H9 (cell line): Measurements from ENCODE around the gene ZNF790. TPM values are rescaled to one million over a fixed set of nuclear protein-coding genes. Genes with fewer than 3 reads are reported as not detected.

Experiments used
- DNase-seq: peaks from one replicate; pipeline ENCODE4 v3.0.0-alpha.2; 2017
- H2AFZ ChIP-seq: one replicate; pipeline ENCODE4 v1.6.1; 2013; ENCODE audit warnings: mild to moderate bottlenecking, low read length, control low read depth, moderate library complexity
- H2AK5ac ChIP-seq: 2 replicates; pipeline ENCODE4 v1.6.1; 2013; ENCODE audit warnings: low read length, control low read depth, mixed read lengths; ENCODE audit not compliant: insufficient read length
- H2BK120ac ChIP-seq: one replicate; pipeline ENCODE4 v1.6.1; 2013; ENCODE audit warnings: low read depth, mild to moderate bottlenecking, low read length, control low read depth, inconsistent platforms; ENCODE audit not compliant: poor library complexity, severe bottlenecking
- H2BK12ac ChIP-seq: 2 replicates; pipeline ENCODE4 v1.6.1; 2013; ENCODE audit warnings: low read length, control low read depth, mixed read lengths, low read depth; ENCODE audit not compliant: insufficient read length
- H2BK15ac ChIP-seq: 2 replicates; pipeline ENCODE4 v1.6.1; 2013; ENCODE audit warnings: low read depth, low read length, control low read depth
- H2BK20ac ChIP-seq: one replicate; pipeline ENCODE4 v1.6.1; 2013; ENCODE audit warnings: low read depth, mild to moderate bottlenecking, low read length, control low read depth, inconsistent platforms; ENCODE audit not compliant: poor library complexity, severe bottlenecking
- H2BK5ac ChIP-seq: 2 replicates; pipeline ENCODE4 v1.6.1; 2013; ENCODE audit warnings: low read length, control low read depth, mixed read lengths; ENCODE audit not compliant: insufficient read length
- H3K14ac ChIP-seq: 2 replicates; pipeline ENCODE4 v1.6.1; 2013; ENCODE audit warnings: low read length, control low read depth; ENCODE audit not compliant: insufficient read depth
- H3K18ac ChIP-seq: 2 replicates; pipeline ENCODE4 v1.6.1; 2013; ENCODE audit warnings: low read depth, mild to moderate bottlenecking, mixed read lengths, low read length, control low read depth; ENCODE audit not compliant: insufficient read length
- H3K23ac ChIP-seq: 2 replicates; pipeline ENCODE4 v1.6.1; 2013; ENCODE audit warnings: low read length, control low read depth, mixed read lengths, low read depth; ENCODE audit not compliant: insufficient read length
- H3K23me2 ChIP-seq: 2 replicates; pipeline ENCODE4 v1.6.1; 2013; ENCODE audit warnings: low read depth, mild to moderate bottlenecking, mixed read lengths, low read length, control low read depth; ENCODE audit not compliant: insufficient read length, poor library complexity, severe bottlenecking
- H3K27ac ChIP-seq: 2 replicates; pipeline ENCODE4 v1.5.1; 2013; ENCODE audit warnings: low read length, control low read depth, mixed read lengths, low read depth; ENCODE audit not compliant: insufficient read length
- H3K27me3 ChIP-seq: 2 replicates; pipeline ENCODE4 v1.6.1; 2013; ENCODE audit warnings: low read length, control low read depth, inconsistent platforms; ENCODE audit not compliant: insufficient read depth
- H3K4ac ChIP-seq: 2 replicates; pipeline ENCODE4 v1.6.1; 2013; ENCODE audit warnings: low read depth, mild to moderate bottlenecking, control low read depth, inconsistent platforms, low read length, moderate library complexity
- H3K4me1 ChIP-seq: 2 replicates; pipeline ENCODE4 v1.6.1; 2013; ENCODE audit warnings: low read length, control low read depth, inconsistent platforms; ENCODE audit not compliant: insufficient read depth
- H3K4me2 ChIP-seq: 2 replicates; pipeline ENCODE4 v1.6.1; 2013; ENCODE audit warnings: low read length, control low read depth, mixed read lengths; ENCODE audit not compliant: insufficient read length, insufficient read depth
- H3K56ac ChIP-seq: 2 replicates; pipeline ENCODE4 v1.6.1; 2013; ENCODE audit warnings: low read depth, mild to moderate bottlenecking, mixed read lengths, low read length, control low read depth; ENCODE audit not compliant: insufficient read length
- H3K79me1 ChIP-seq: 2 replicates; pipeline ENCODE4 v1.6.1; 2013; ENCODE audit warnings: low read depth, mild to moderate bottlenecking, moderate library complexity, low read length, control low read depth, inconsistent platforms; ENCODE audit not compliant: insufficient read depth, poor library complexity, severe bottlenecking
- H3K79me2 ChIP-seq: 2 replicates; pipeline ENCODE4 v1.6.1; 2013; ENCODE audit warnings: low read length, control low read depth, inconsistent platforms; ENCODE audit not compliant: insufficient read depth
- H3K9ac ChIP-seq: 2 replicates; pipeline ENCODE4 v1.6.1; 2013; ENCODE audit warnings: low read length, control low read depth, mixed read lengths; ENCODE audit not compliant: insufficient read length; ENCODE audit errors: extremely low read depth
- H3K9me3 ChIP-seq: one replicate; pipeline ENCODE4 v1.6.1; 2013; ENCODE audit warnings: low read depth, low read length, inconsistent platforms; ENCODE audit not compliant: control insufficient read depth
- H3T11ph ChIP-seq: one replicate; pipeline ENCODE4 v1.6.1; 2013; ENCODE audit warnings: mild to moderate bottlenecking, low read length, control low read depth, inconsistent platforms
- H4K20me1 ChIP-seq: one replicate; pipeline ENCODE4 v1.6.1; 2013; ENCODE audit not compliant: control insufficient read depth, insufficient read length, insufficient read depth
- H4K5ac ChIP-seq: 2 replicates; pipeline ENCODE4 v1.6.1; 2013; ENCODE audit warnings: low read depth, mild to moderate bottlenecking, mixed read lengths, low read length, control low read depth; ENCODE audit not compliant: insufficient read length
- H4K8ac ChIP-seq: replicated peaks from 2 replicates; pipeline ENCODE4 v1.6.1; 2013; ENCODE audit warnings: low read length, control low read depth, mixed read lengths, low read depth; ENCODE audit not compliant: insufficient read length
- H4K91ac ChIP-seq: 2 replicates; pipeline ENCODE4 v1.6.1; 2013; ENCODE audit warnings: low read depth, mild to moderate bottlenecking, moderate library complexity, mixed read lengths, low read length, control low read depth; ENCODE audit not compliant: insufficient read length
- H3K27ac Mint-ChIP-seq, 3 experiments: 2 replicates in 2 of 3; 3 replicates in 1 of 3; pipeline ENCODE4 v1.8.0; 2020 to 2021; ENCODE audit warnings: mixed read lengths in 3 of 3, mild to moderate bottlenecking in 1 of 3, moderate library complexity in 1 of 3
- H3K27me3 Mint-ChIP-seq: 2 replicates; pipeline ENCODE4 v1.8.0; 2021; ENCODE audit warnings: low read depth, mild to moderate bottlenecking, moderate library complexity, mixed read lengths
- H3K36me3 Mint-ChIP-seq, 3 experiments: 2 replicates in 2 of 3; 3 replicates in 1 of 3; pipeline ENCODE4 v1.8.0; 2020 to 2021; ENCODE audit warnings: low read depth in 3 of 3, mixed read lengths in 3 of 3; ENCODE audit not compliant: insufficient read depth in 1 of 3
- H3K4me1 Mint-ChIP-seq, 2 experiments: 2 replicates each; pipeline ENCODE4 v1.8.0; 2020; ENCODE audit warnings: mixed read lengths in 2 of 2
- H3K4me3 Mint-ChIP-seq, 2 experiments: 2 replicates in 1 of 2; 3 replicates in 1 of 2; pipeline ENCODE4 v1.8.0; 2020 to 2021; ENCODE audit warnings: mild to moderate bottlenecking in 2 of 2, mixed read lengths in 2 of 2, moderate library complexity in 1 of 2
- H3K9me3 Mint-ChIP-seq, 2 experiments: 2 replicates in 1 of 2; 3 replicates in 1 of 2; pipeline ENCODE4 v1.8.0; 2020; ENCODE audit warnings: mild to moderate bottlenecking in 2 of 2, mixed read lengths in 2 of 2, moderate library complexity in 1 of 2
- WGBS: extraction: QIAGEN DNeasy Blood & Tissue Kit; methylation state at CpG from one replicate; pipeline ENCODE4 v1.1.7; 2013; ENCODE audit warnings: missing lambda C conversion rate, low lambda C conversion rate, mixed read lengths; ENCODE audit not compliant: insufficient read length; ENCODE audit errors: extremely low coverage; 5-methylcytosine and 5-hydroxymethylcytosine counted together
- total RNA-seq: library from RNA; stranded (reverse); gene quantifications from 2 replicates; pipeline ENCODE4 v1.2.1, GENCODE V29; 2021
- TF ChIP-seq, protein P1 (sequence below): fragments of 200-600 bp; sonication (generic); conservative IDR thresholded peaks from 3 replicates; pipeline ENCODE4 v1.8.0; 2021; ENCODE audit warnings: antibody characterized with exemption, mild to moderate bottlenecking

The ZNF790 gene
- total RNA-seq, 1 experiment from 2014 or later = 8.2 TPM

DNA sequence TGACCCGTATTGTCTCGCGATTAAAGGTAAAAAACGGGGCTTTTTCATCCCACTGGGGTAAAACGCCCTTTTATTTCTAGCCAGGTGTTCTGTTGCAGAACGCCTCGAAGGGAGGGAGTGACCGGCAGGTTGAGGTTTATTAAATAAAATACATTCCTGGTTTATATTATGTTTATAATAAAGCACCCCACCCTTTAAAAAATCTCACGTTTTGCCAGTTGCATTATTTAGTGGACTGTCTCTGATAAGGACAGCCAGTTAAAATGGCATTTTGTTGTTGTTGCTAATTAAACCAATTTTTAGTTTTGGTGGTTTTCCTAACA is 40.4 kb downstream of the ZNF790 start:
- no peak overlapping the region for H3K27ac Mint-ChIP-seq
- H2AFZ ChIP-seq = no peak overlapping the region
- peaks cover 68 to 80% of the 10 kb centered on the region in 2 experiments for H3K9me3 Mint-ChIP-seq

More for the DNA sequence above, 40.4 kb downstream of the ZNF790 start:
- H3K27ac ChIP-seq = peak overlapping the region; percentile 32
- no peaks in the 10 kb centered on the region for H4K20me1 ChIP-seq
- H3K4ac ChIP-seq = no peak overlapping the region
- H3K23me2 ChIP-seq = no peaks in the 10 kb centered on the region
- no peak overlapping the region for H2AK5ac ChIP-seq
- TF ChIP-seq, protein P1, sequence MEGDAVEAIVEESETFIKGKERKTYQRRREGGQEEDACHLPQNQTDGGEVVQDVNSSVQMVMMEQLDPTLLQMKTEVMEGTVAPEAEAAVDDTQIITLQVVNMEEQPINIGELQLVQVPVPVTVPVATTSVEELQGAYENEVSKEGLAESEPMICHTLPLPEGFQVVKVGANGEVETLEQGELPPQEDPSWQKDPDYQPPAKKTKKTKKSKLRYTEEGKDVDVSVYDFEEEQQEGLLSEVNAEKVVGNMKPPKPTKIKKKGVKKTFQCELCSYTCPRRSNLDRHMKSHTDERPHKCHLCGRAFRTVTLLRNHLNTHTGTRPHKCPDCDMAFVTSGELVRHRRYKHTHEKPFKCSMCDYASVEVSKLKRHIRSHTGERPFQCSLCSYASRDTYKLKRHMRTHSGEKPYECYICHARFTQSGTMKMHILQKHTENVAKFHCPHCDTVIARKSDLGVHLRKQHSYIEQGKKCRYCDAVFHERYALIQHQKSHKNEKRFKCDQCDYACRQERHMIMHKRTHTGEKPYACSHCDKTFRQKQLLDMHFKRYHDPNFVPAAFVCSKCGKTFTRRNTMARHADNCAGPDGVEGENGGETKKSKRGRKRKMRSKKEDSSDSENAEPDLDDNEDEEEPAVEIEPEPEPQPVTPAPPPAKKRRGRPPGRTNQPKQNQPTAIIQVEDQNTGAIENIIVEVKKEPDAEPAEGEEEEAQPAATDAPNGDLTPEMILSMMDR = no peak
- peak overlapping the region; percentile 99 for H3K14ac ChIP-seq
- no peak overlapping the region for H3K23ac ChIP-seq
- H2BK15ac ChIP-seq = no peak overlapping the region
- H3K4me3 Mint-ChIP-seq = peak overlapping the region; percentile 14 to 69; a peak in 4 of 5 replicates
- H3K27me3 ChIP-seq = no peaks in the 10 kb centered on the region
- H3K79me1 ChIP-seq = no peaks in the 10 kb centered on the region
- H3K18ac ChIP-seq = no peak overlapping the region
- H3K36me3 Mint-ChIP-seq = peaks cover 12 to 32% (median 30%) of the 10 kb centered on the region in 3 experiments; a peak in 6 of 7 replicates
- no peak overlapping the region for H2BK120ac ChIP-seq
- no peak overlapping the region for H2BK20ac ChIP-seq
- no peaks in the 10 kb centered on the region for H3K4me1 Mint-ChIP-seq
- H3K27me3 Mint-ChIP-seq = no peaks in the 10 kb centered on the region; the same call in 1 of the 2 replicates
- H4K8ac ChIP-seq = no peak overlapping the region
- no peak overlapping the region for H4K91ac ChIP-seq
- no peak overlapping the region for H4K5ac ChIP-seq
- WGBS = no CpG with 5 or more reads among the region's 9 CpGs
- no peak overlapping the region for H3T11ph ChIP-seq
- peak overlapping the region; percentile 97 for H3K9ac ChIP-seq
- DNase-seq = no peak
- H3K4me1 ChIP-seq = no peaks in the 10 kb centered on the region
- no peak overlapping the region for H3K56ac ChIP-seq
- no peak overlapping the region for H2BK12ac ChIP-seq
- peaks cover 19% of the 10 kb centered on the region for H3K9me3 ChIP-seq
- H2BK5ac ChIP-seq = no peak overlapping the region
- peak overlapping the region; percentile 69 for H3K4me2 ChIP-seq
- H3K79me2 ChIP-seq = peaks cover 5% of the 10 kb centered on the region; the same call in 1 of the 2 replicates
